Neural cell (in vitro differentiated cells): ENCODE measurements around the gene MAST1. TPM values are rescaled to one million over a fixed set of nuclear protein-coding genes. Genes with fewer than 3 reads are reported as not detected.
A peak's percentile ranks its signal among the peaks of the same experiment; 100 is the strongest.

Experiments
- H2AFZ ChIP-seq: fragments of 200-600, 300-800 bp; sonication (generic), shearing (Covaris generic); 2 replicates; pipeline ENCODE4 v1.6.0; 2014; ENCODE audit warnings: low read depth, mild to moderate bottlenecking, antibody characterized with exemption, low read length, moderate library complexity
- H3F3A ChIP-seq: fragments of 200-600 bp; shearing (Covaris generic); 2 replicates; pipeline ENCODE4 v1.6.1; 2016; ENCODE audit warnings: mild to moderate bottlenecking, moderate library complexity, mixed read lengths, antibody characterized with exemption, low read length; ENCODE audit not compliant: insufficient read depth, poor library complexity, severe bottlenecking
- H3K27ac ChIP-seq: fragments of 200-600, 300-800 bp; sonication (generic), shearing (Covaris generic); 2 replicates; pipeline ENCODE4 v1.5.1; 2014; ENCODE audit warnings: mild to moderate bottlenecking, low read length, moderate library complexity
- H3K27me3 ChIP-seq: fragments of 300-800, 200-600 bp; sonication (generic), shearing (Covaris generic); 2 replicates; pipeline ENCODE4 v1.6.0; 2014; ENCODE audit warnings: mild to moderate bottlenecking, low read depth, low read length, moderate library complexity; ENCODE audit not compliant: insufficient read depth
- H3K36me3 ChIP-seq: fragments of 300-800, 200-600 bp; sonication (generic), shearing (Covaris generic); 2 replicates; pipeline ENCODE4 v1.5.1; 2014; ENCODE audit warnings: mild to moderate bottlenecking, antibody characterized with exemption, low read length, moderate library complexity; ENCODE audit not compliant: insufficient read depth
- H3K4me2 ChIP-seq: fragments of 300-800, 200-600 bp; sonication (generic), shearing (Covaris generic); 2 replicates; pipeline ENCODE4 v1.6.0; 2014; ENCODE audit warnings: mild to moderate bottlenecking, low read length
- H3K4me3 ChIP-seq: fragments of 300-800, 200-600 bp; sonication (generic), shearing (Covaris generic); 2 replicates; pipeline ENCODE4 v1.5.1; 2014; ENCODE audit warnings: mild to moderate bottlenecking, low read length, moderate library complexity
- H3K79me2 ChIP-seq: fragments of 200-600 bp; shearing (Covaris generic); replicated peaks from 2 replicates; pipeline ENCODE4 v1.6.0; 2014; ENCODE audit warnings: mild to moderate bottlenecking, low read length, moderate library complexity; ENCODE audit not compliant: insufficient read depth
- H3K9ac ChIP-seq: fragments of 300-800, 200-600 bp; sonication (generic), shearing (Covaris generic); 2 replicates; pipeline ENCODE4 v1.6.1; 2016; ENCODE audit warnings: mild to moderate bottlenecking, low read length, mixed read lengths
- H3K9me2 ChIP-seq: fragments of 200-600 bp; shearing (Covaris generic); 2 replicates; pipeline ENCODE4 v1.6.1; 2016; ENCODE audit warnings: mild to moderate bottlenecking, low read length, mixed read lengths; ENCODE audit not compliant: insufficient read depth
- H3K9me3 ChIP-seq: fragments of 200-600, 300-800 bp; sonication (generic), shearing (Covaris generic); 2 replicates; pipeline ENCODE4 v1.6.1; 2016; ENCODE audit warnings: mild to moderate bottlenecking, mixed run types, low read length, moderate library complexity, mixed read lengths
- H4K20me1 ChIP-seq: fragments of 200-600 bp; shearing (Covaris generic); 2 replicates; pipeline ENCODE4 v1.6.1; 2016; ENCODE audit warnings: mild to moderate bottlenecking, mixed run types; ENCODE audit not compliant: insufficient read depth
- EP300 ChIP-seq: fragments of 450-650 bp; conservative IDR thresholded peaks from 2 replicates; pipeline ENCODE4 v1.6.1; 2014; ENCODE audit warnings: antibody characterized with exemption, mild to moderate bottlenecking, moderate library complexity; ENCODE audit not compliant: poor library complexity, severe bottlenecking
- EZH2 ChIP-seq: fragments of 200-600, 300-800 bp; shearing (Covaris generic), sonication (generic); IDR thresholded peaks from 2 replicates; pipeline ENCODE4 v1.6.1; 2014; ENCODE audit warnings: antibody characterized with exemption, low read length, borderline replicate concordance, mild to moderate bottlenecking; ENCODE audit not compliant: insufficient read depth, poor library complexity, severe bottlenecking
- MXI1 ChIP-seq: fragments of 450-650 bp; conservative IDR thresholded peaks from 2 replicates; pipeline ENCODE4 v1.6.1; 2014; ENCODE audit warnings: antibody characterized with exemption, mild to moderate bottlenecking; ENCODE audit not compliant: poor library complexity, severe bottlenecking
- POLR2AphosphoS5 ChIP-seq: IDR thresholded peaks from 2 replicates; pipeline ENCODE4 v1.6.1; 2012
- RAD21 ChIP-seq: fragments of 450-650 bp; conservative IDR thresholded peaks from 2 replicates; pipeline ENCODE4 v1.6.1; 2014; ENCODE audit warnings: antibody characterized with exemption, mild to moderate bottlenecking, moderate library complexity
- SMC3 ChIP-seq: fragments of 450-650 bp; conservative IDR thresholded peaks from 2 replicates; pipeline ENCODE4 v1.6.1; 2014; ENCODE audit warnings: antibody characterized with exemption, mild to moderate bottlenecking, moderate library complexity; ENCODE audit not compliant: poor library complexity
- TAF1 ChIP-seq: IDR thresholded peaks from 2 replicates; pipeline ENCODE4 v1.6.1; 2012; ENCODE audit warnings: low read depth
- polyA plus RNA-seq: library from polyadenylated mRNA; depleted of rRNA; stranded (reverse); fragments of >200 nt; gene quantifications from 2 replicates; pipeline ENCODE4 v1.2.3, GENCODE V29; 2014
- TF ChIP-seq, protein P1 (sequence below): fragments of 450-650 bp; IDR thresholded peaks from 2 replicates; pipeline ENCODE4 v1.5.1; 2014; ENCODE audit warnings: antibody characterized with exemption, mild to moderate bottlenecking, moderate library complexity; ENCODE audit not compliant: poor library complexity, severe bottlenecking
- TF ChIP-seq, protein P2 (sequence below): IDR thresholded peaks from 2 replicates; pipeline ENCODE4 v1.6.1; 2012; ENCODE audit warnings: borderline replicate concordance

The MAST1 gene
- polyA plus RNA-seq, 1 donor from 2014 or later = 65.0 TPM

DNA sequence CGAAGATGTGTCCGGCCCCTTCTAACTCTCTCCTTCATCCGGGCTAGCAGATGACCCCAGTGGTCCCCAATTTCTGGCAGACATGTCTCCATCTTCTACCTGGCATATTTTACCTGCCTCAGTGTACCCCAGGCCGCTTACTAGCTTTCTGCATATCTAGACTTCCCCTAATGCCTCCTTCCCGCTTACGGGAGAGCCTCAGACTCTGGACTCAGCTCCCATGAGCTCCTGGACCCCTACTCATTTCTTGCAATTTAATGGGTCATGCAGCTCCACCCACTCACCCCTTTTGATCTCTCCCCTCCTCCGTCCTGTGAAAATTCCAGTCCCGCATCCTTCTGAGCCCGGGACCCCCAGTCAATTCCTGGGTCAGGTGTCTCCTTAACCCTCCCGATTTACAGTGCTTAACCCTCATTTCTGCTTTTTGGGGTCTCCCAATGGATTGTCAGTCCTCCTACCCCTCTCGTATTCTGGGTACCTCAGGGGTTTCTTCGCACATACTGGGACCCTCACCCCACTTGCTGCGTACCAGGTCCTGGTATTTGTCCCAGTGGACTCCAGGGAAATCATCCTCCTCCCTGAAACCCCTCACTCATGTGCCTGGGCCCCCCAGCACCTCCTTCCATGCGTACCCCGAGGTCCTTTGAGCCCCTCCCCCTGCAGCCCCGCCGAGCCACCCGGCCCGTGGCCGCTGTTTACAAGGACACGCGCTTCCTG lies 47.5 kb upstream of the MAST1 start:
- H3K9me2 ChIP-seq = no peaks in the 10 kb centered on the region
- no peaks in the 10 kb centered on the region for H4K20me1 ChIP-seq
- peak overlapping the region; percentile 87 for H3K4me3 ChIP-seq
- no peaks in the 10 kb centered on the region for H3K79me2 ChIP-seq
- peak overlapping the region; percentile 82 for H3K9ac ChIP-seq
- H3K9me3 ChIP-seq = no peaks in the 10 kb centered on the region
- peaks cover 29% of the 10 kb centered on the region for H3K27me3 ChIP-seq
- no peaks in the 10 kb centered on the region for H3K36me3 ChIP-seq
- TF ChIP-seq, protein P1, sequence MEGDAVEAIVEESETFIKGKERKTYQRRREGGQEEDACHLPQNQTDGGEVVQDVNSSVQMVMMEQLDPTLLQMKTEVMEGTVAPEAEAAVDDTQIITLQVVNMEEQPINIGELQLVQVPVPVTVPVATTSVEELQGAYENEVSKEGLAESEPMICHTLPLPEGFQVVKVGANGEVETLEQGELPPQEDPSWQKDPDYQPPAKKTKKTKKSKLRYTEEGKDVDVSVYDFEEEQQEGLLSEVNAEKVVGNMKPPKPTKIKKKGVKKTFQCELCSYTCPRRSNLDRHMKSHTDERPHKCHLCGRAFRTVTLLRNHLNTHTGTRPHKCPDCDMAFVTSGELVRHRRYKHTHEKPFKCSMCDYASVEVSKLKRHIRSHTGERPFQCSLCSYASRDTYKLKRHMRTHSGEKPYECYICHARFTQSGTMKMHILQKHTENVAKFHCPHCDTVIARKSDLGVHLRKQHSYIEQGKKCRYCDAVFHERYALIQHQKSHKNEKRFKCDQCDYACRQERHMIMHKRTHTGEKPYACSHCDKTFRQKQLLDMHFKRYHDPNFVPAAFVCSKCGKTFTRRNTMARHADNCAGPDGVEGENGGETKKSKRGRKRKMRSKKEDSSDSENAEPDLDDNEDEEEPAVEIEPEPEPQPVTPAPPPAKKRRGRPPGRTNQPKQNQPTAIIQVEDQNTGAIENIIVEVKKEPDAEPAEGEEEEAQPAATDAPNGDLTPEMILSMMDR = no peak
- TF ChIP-seq EP300 = no peak
- TF ChIP-seq EZH2 = no peak
- TF ChIP-seq POLR2AphosphoS5 = no peak
- TF ChIP-seq RAD21 = no peak
- no peak for TF ChIP-seq MXI1
- TF ChIP-seq SMC3 = no peak
- no peak for TF ChIP-seq TAF1
- TF ChIP-seq, protein P2, sequence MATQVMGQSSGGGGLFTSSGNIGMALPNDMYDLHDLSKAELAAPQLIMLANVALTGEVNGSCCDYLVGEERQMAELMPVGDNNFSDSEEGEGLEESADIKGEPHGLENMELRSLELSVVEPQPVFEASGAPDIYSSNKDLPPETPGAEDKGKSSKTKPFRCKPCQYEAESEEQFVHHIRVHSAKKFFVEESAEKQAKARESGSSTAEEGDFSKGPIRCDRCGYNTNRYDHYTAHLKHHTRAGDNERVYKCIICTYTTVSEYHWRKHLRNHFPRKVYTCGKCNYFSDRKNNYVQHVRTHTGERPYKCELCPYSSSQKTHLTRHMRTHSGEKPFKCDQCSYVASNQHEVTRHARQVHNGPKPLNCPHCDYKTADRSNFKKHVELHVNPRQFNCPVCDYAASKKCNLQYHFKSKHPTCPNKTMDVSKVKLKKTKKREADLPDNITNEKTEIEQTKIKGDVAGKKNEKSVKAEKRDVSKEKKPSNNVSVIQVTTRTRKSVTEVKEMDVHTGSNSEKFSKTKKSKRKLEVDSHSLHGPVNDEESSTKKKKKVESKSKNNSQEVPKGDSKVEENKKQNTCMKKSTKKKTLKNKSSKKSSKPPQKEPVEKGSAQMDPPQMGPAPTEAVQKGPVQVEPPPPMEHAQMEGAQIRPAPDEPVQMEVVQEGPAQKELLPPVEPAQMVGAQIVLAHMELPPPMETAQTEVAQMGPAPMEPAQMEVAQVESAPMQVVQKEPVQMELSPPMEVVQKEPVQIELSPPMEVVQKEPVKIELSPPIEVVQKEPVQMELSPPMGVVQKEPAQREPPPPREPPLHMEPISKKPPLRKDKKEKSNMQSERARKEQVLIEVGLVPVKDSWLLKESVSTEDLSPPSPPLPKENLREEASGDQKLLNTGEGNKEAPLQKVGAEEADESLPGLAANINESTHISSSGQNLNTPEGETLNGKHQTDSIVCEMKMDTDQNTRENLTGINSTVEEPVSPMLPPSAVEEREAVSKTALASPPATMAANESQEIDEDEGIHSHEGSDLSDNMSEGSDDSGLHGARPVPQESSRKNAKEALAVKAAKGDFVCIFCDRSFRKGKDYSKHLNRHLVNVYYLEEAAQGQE = no peak
- H3K27ac ChIP-seq = peak overlapping the region; percentile 33
- no peak overlapping the region for H2AFZ ChIP-seq
- H3K4me2 ChIP-seq = peak overlapping the region; percentile 48
- no peaks in the 10 kb centered on the region for H3F3A ChIP-seq

DNA sequence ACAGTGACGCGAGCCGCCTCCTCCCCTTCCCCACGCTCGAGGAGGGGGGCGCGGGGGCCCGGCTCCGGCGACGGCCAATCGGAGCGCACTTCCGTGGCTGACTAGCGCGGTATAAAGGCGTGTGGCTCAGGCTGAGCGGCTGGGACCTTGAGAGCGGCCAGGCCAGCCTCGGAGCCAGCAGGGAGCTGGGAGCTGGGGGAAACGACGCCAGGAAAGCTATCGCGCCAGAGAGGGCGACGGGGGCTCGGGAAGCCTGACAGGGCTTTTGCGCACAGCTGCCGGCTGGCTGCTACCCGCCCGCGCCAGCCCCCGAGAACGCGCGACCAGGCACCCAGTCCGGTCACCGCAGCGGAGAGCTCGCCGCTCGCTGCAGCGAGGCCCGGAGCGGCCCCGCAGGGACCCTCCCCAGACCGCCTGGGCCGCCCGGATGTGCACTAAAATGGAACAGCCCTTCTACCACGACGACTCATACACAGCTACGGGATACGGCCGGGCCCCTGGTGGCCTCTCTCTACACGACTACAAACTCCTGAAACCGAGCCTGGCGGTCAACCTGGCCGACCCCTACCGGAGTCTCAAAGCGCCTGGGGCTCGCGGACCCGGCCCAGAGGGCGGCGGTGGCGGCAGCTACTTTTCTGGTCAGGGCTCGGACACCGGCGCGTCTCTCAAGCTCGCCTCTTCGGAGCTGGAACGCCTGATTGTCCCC lies 46.8 kb upstream of the MAST1 start, which contains the start of gene JUNB:
TSS of gene JUNB (plus strand) at position 142 of the 706 bp plus-strand sequence. CDS start at position 428, 286 bp downstream.
- Histone ChIP-seq H3K27ac (peak within 1 kb of the TSS; percentile 52), H2AFZ (no peak within 1 kb of the TSS), H4K20me1 (no peaks in the 10 kb centered on the region), H3K9ac (peak within 1 kb of the TSS; percentile 82), H3F3A (no peaks in the 10 kb centered on the region), H3K9me3 (no peaks in the 10 kb centered on the region), H3K79me2 (no peaks in the 10 kb centered on the region), H3K36me3 (no peaks in the 10 kb centered on the region), H3K9me2 (no peaks in the 10 kb centered on the region), H3K27me3 (peaks cover 29% of the 10 kb centered on the region), H3K4me3 (peak within 1 kb of the TSS; percentile 87), H3K4me2 (peak within 1 kb of the TSS; percentile 48)
- TF ChIP-seq SMC3 (peak; percentile 28), RAD21 (no peak), POLR2AphosphoS5 (peak; percentile 100), TAF1 (peak; percentile 95), EZH2 (no peak), EP300 (peak; percentile 50), MXI1 (peak; percentile 76)
- TF ChIP-seq, protein P1 = peak; percentile 13
- TF ChIP-seq, protein P2 = peak; percentile 96
